Choroid plexus epithelial cell (primary cell): ENCODE results near the gene PRODH2.

Experiments
- DNase-seq: peaks from one replicate; pipeline ENCODE4 v3.0.0-alpha.2; 2010; ENCODE audit warnings: low read depth
- H3K4me3 ChIP-seq: 2 replicates; pipeline ENCODE4 v1.5.1; 2011; ENCODE audit warnings: low read depth, mild to moderate bottlenecking, control low read depth, low read length, moderate library complexity
- CTCF ChIP-seq: conservative IDR thresholded peaks from 2 replicates; pipeline ENCODE4 v1.5.1; 2011; ENCODE audit warnings: low read depth, mild to moderate bottlenecking, control low read depth, inconsistent platforms, low read length, moderate library complexity

Gene PRODH2

DNA sequence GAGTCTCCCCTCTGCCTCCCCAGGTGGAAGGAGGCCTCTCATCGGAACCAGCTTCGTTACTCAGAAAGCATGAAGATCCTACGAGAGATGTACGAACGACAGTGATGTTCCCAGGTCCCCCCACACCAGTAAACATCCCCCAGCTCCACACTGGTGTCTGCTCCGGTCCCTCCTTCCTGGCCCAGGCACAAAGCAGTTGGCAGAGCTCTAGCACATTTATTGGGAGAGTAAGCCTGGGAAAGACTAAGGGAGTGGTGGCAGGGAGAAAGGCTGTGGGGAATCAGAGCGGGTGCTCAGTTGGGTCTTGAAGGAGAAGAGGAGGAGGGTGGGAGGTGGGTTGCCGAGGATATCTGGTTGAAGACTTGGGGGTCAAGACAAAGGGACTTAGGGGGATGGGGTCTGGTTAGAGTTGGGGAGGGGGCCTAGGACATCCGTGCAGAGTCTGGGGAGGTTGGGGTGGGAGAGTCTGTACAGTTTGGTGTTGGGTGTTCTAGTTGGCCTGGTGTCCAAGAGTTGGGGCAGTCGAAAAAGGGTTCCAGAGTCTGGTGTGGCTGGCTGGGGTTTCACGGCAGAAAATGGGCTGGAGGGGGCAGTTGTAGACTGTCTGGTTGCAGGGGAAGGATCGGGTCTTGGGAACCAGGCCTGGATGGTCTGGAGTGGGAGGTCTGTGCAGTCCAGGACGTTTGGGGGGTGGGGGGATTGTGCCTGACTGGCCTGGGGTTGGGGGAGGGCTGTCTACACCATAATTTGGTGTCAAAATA, 58.1 kb downstream of the PRODH2 start:
- H3K4me3 ChIP-seq: no peak overlapping the region
- DNase-seq: peak; percentile 28
- TF ChIP-seq CTCF: peak; percentile 1

GRCh38 chr19:35753634-35754369, 58.8 kb downstream of the PRODH2 start:
- no peak for TF ChIP-seq CTCF
- H3K4me3 ChIP-seq: no peak overlapping the region
- DNase-seq: no peak

GRCh38 chr19:35752746-35753350, 59.8 kb downstream of the PRODH2 start:
- TF ChIP-seq CTCF: no peak
- no peak for DNase-seq
- H3K4me3 ChIP-seq: no peak overlapping the region

GRCh38 chr19:35751839-35752745, 60.6 kb downstream of the PRODH2 start:
- TF ChIP-seq CTCF: no peak
- no peak for DNase-seq
- no peak overlapping the region for H3K4me3 ChIP-seq

GRCh38 chr19:35750167-35750566, 62.5 kb downstream of the PRODH2 start:
- TF ChIP-seq CTCF: no peak
- H3K4me3 ChIP-seq: peak overlapping the region; percentile 31
- no peak for DNase-seq
